Ascending aorta (tissue), 2 donors: ENCODE results near the gene SLC9A1. TPM values are rescaled to one million over a fixed set of nuclear protein-coding genes. Genes with fewer than 3 reads are reported as not detected.

Experiments
- DNase-seq, 2 donors: peaks; one replicate each; pipeline ENCODE4 v3.0.0-alpha.2; 2019; ENCODE audit warnings: low spot score in 2 of 2
- H3K27ac ChIP-seq, 2 donors: fragments of 200-600 bp; sonication (generic); one replicate each; pipeline ENCODE4 v1.5.1; 2016 to 2017; ENCODE audit warnings: mild to moderate bottlenecking in 1 of 2
- H3K27me3 ChIP-seq: fragments of 200-600 bp; sonication (generic); one replicate; pipeline ENCODE4 v1.5.1; 2017
- H3K36me3 ChIP-seq, 2 donors: fragments of 200-600 bp; sonication (generic); one replicate each; pipeline ENCODE4 v1.5.1; 2016
- H3K4me1 ChIP-seq, 2 donors: fragments of 200-600 bp; sonication (generic); one replicate each; pipeline ENCODE4 v1.5.1; 2016 to 2017; ENCODE audit warnings: mild to moderate bottlenecking in 1 of 2
- H3K4me3 ChIP-seq, 2 donors: fragments of 200-600 bp; sonication (generic); one replicate each; pipeline ENCODE4 v1.5.1; 2016 to 2017; ENCODE audit warnings: mild to moderate bottlenecking in 1 of 2
- H3K9me3 ChIP-seq, 2 donors: fragments of 200-600 bp; sonication (generic); one replicate each; pipeline ENCODE4 v1.5.1; 2016
- intact Hi-C: fragments of 100-400 bp; cut with DNase I; formaldehyde crosslinking; loops from one replicate; pipeline ENCODE4 v1.15.1; 2023
- total RNA-seq: library from RNA; depleted of rRNA; stranded (reverse); fragments of >200 nt; gene quantifications from one replicate; pipeline ENCODE4 v1.1.0, GENCODE V29; 2016
- TF ChIP-seq, protein P1 (sequence below), 3 experiments: fragments of 200-600 bp in 2 of 3; fragments of 450-650 bp in 1 of 3; sonication (generic) in 2 of 3; IDR thresholded peaks; one replicate each; pipeline ENCODE4 v1.5.1; 2016 to 2019; ENCODE audit warnings: antibody characterized with exemption in 3 of 3, mild to moderate bottlenecking in 1 of 3, moderate library complexity in 1 of 3

The SLC9A1 gene
- total RNA-seq, 1 donor from 2014 or later: 22.0 TPM

DNA sequence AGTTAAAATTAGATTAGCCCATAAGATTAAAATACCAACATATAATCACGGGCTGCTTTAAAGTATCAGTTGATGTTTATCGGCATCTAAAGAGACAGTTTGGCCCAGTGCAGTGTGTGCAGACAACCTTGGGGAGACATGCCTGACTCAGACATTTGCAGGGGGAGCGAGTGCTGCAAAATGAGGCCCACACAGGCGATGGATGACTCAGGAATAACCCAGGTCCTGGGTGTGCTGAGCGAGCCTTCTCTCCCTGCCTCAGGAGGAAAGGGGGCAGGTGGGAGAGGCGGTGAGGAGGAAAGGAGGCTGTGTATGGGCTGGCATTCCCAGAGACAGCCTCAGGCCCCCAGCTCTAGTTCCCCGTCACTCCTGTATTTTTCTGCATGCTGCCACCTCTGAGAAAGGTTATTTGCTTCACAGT is 9.0 kb downstream of the SLC9A1 start:
- H3K4me3 ChIP-seq: no peak overlapping the region
- peak overlapping the region; percentile 85 to 91 for H3K27ac ChIP-seq
- intact Hi-C loops: no loop called here
- no peaks in the 10 kb centered on the region for H3K36me3 ChIP-seq
- no peaks in the 10 kb centered on the region for H3K27me3 ChIP-seq
- TF ChIP-seq, protein P1, sequence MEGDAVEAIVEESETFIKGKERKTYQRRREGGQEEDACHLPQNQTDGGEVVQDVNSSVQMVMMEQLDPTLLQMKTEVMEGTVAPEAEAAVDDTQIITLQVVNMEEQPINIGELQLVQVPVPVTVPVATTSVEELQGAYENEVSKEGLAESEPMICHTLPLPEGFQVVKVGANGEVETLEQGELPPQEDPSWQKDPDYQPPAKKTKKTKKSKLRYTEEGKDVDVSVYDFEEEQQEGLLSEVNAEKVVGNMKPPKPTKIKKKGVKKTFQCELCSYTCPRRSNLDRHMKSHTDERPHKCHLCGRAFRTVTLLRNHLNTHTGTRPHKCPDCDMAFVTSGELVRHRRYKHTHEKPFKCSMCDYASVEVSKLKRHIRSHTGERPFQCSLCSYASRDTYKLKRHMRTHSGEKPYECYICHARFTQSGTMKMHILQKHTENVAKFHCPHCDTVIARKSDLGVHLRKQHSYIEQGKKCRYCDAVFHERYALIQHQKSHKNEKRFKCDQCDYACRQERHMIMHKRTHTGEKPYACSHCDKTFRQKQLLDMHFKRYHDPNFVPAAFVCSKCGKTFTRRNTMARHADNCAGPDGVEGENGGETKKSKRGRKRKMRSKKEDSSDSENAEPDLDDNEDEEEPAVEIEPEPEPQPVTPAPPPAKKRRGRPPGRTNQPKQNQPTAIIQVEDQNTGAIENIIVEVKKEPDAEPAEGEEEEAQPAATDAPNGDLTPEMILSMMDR (IDR thresholded peaks at IDR 0.05): no peak
- peak; percentile 31 to 79 for DNase-seq
- H3K9me3 ChIP-seq: no peaks in the 10 kb centered on the region
- peaks cover 14 to 37% of the 10 kb centered on the region in 2 donors for H3K4me1 ChIP-seq

DNA sequence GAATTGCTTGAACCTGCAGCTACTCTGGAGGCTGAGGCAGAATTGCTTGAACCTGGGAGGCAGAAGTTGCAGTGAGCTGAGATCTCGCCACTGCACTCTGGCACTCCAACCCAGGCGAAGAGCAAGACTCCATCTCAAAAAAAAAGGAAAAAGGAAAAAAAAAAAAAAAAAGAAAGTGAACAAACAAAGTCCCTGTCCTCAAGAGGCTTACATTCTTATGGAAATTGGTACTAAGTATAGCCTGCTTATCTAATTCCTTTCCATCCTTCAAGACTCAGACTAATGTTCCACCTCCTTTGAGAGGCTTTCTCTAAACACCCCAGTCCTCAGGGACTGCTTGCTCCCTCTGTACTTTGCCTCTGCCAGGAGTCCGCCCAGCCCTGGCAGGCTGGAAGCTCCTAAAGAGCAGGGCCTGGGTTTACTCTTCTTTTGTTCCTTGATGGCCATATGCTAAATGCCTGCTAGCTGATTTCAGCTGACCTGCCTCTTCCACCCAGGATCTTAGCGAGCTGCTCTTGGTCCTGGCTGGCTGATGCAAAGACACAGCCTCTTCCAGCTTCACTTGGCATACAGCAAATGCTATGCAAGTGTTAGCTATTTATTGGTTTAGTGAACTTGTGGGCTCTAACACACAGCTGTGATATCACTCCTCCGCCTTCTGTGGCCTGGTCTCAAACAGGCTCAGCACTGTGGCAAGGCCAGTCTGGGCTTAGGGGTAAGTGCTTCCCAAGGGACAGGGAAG is 9.8 kb downstream of the SLC9A1 start:
- intact Hi-C loops: no loop called here
- no peaks in the 10 kb centered on the region for H3K27me3 ChIP-seq
- TF ChIP-seq, protein P1 (IDR thresholded peaks at IDR 0.05): no peak
- H3K27ac ChIP-seq: peak overlapping the region; percentile 85 to 91
- no peaks in the 10 kb centered on the region for H3K9me3 ChIP-seq
- DNase-seq: no peak
- no peaks in the 10 kb centered on the region for H3K36me3 ChIP-seq
- peaks cover 14 to 32% of the 10 kb centered on the region in 2 donors for H3K4me1 ChIP-seq
- H3K4me3 ChIP-seq: no peak overlapping the region

DNA sequence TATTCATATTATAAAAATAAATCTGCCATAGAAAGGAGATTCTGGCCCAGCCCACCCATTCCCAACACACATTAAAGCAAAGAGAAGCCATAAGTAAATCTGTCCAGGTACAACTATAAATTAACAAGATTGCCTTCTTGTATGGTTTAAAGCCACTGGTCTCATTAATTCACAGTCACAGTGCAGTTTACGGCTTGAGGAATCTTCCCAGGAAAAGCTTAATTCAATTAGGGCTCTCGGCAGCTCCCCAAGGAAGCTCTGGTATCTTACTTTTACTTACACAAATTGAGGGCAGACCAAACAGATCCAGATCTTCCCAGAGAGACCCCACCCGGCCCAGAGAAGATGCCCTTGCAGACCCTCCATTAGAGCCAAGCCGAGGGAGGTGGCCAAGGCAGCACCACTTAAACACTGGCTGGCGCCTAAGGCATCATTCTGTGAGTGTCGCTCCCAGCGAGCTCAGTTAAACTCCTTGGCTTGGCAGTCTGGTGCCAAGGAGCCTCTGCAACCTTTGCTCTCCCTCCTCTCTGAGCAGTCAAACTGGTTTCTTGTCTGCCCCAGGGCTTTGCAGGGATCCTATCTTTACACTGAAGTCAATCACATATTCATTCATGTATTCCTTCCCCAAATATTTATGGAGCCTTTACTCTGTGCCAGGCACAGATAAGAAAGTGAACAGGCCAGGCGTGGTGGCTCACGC is 10.7 kb downstream of the SLC9A1 start:
- no peak overlapping the region for H3K4me3 ChIP-seq
- H3K27me3 ChIP-seq: no peaks in the 10 kb centered on the region
- H3K4me1 ChIP-seq: peaks cover 13 to 30% of the 10 kb centered on the region in 2 donors
- H3K27ac ChIP-seq: peak overlapping the region; percentile 85 to 91
- no peak for DNase-seq
- TF ChIP-seq, protein P1 (IDR thresholded peaks at IDR 0.05): no peak
- H3K36me3 ChIP-seq: no peaks in the 10 kb centered on the region
- H3K9me3 ChIP-seq: no peaks in the 10 kb centered on the region
- intact Hi-C loops: no loop called here

DNA sequence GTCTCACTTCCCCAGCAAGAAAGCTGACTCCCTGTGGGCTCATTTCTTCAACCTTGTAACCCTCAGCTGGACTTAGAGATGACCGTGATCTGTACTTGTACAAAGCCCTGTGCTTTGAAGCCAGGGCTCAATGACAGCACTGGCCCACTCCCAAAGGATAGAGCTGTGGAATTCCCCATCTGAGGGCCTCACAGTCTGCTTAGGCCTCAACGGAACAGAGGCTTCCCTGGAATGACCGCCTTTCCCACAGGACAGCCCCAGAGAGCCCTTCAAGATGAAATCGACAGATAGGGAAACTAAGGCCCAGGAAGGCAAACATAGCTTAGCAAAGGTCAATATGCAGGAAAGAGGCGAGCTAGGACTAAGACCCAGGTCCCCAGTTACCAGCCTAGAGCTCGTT is 11.5 kb downstream of the SLC9A1 start:
- Histone ChIP-seq H3K27ac (peak overlapping the region in 1 of 2 donors; percentile 48), H3K4me3 (no peak overlapping the region), H3K36me3 (no peaks in the 10 kb centered on the region), H3K9me3 (no peaks in the 10 kb centered on the region), H3K4me1 (peaks cover 11 to 24% of the 10 kb centered on the region in 2 donors), H3K27me3 (no peaks in the 10 kb centered on the region)
- no peak for DNase-seq
- intact Hi-C loops: no loop called here
- TF ChIP-seq, protein P1 (IDR thresholded peaks at IDR 0.05): no peak

DNA sequence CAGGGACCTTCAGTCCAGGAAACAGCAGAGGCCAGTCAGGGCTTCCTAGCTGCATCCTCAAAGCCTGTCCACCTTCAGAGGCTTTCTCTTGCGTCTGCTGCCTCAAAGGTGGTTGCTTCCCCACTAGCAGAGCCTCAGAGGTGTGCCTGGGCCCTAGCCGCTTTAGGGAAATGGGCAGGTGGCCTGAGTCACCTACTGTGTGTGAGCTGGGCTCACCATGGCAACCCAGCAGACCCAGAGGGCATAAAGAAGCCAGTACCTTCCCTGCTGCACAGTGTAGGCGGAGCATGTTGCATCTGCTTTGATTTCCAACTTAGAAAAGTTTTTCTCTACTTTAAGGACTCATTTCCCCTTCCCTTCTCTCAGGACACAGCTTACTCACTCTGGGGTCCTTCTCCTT is 12.5 kb downstream of the SLC9A1 start:
- peak overlapping the region in 1 of 2 donors; percentile 2 for H3K27ac ChIP-seq
- no peak overlapping the region for H3K4me3 ChIP-seq
- intact Hi-C loops: no loop called here
- no peaks in the 10 kb centered on the region for H3K36me3 ChIP-seq
- no peaks in the 10 kb centered on the region for H3K27me3 ChIP-seq
- DNase-seq: no peak
- H3K4me1 ChIP-seq: peaks cover 11 to 26% of the 10 kb centered on the region in 2 donors
- H3K9me3 ChIP-seq: no peaks in the 10 kb centered on the region
- TF ChIP-seq, protein P1 (IDR thresholded peaks at IDR 0.05): no peak
